Ishikawa (cell line): ENCODE measurements around the gene NOP53.
A peak's percentile ranks its signal among the peaks of the same experiment; 100 is the strongest.

Experiments
- CEBPB ChIP-seq: IDR thresholded peaks from 2 replicates; pipeline ENCODE4 v1.6.1; 2012
- CREB1 ChIP-seq: IDR thresholded peaks from 2 replicates; pipeline ENCODE4 v1.6.1; 2012; ENCODE audit warnings: low read depth
- EGR1 ChIP-seq: IDR thresholded peaks from 2 replicates; pipeline ENCODE4 v1.6.1; 2012
- EP300 ChIP-seq: IDR thresholded peaks from 2 replicates; pipeline ENCODE4 v1.6.1; 2012; ENCODE audit warnings: borderline replicate concordance
- FOXM1 ChIP-seq: IDR thresholded peaks from 2 replicates; pipeline ENCODE4 v1.6.1; 2012; ENCODE audit warnings: low read depth, borderline replicate concordance
- MAX ChIP-seq: IDR thresholded peaks from 2 replicates; pipeline ENCODE4 v1.6.1; 2012
- NFIC ChIP-seq: IDR thresholded peaks from 2 replicates; pipeline ENCODE4 v1.6.1; 2012
- RAD21 ChIP-seq: IDR thresholded peaks from 2 replicates; pipeline ENCODE4 v1.6.1; 2012; ENCODE audit warnings: low read depth
- REST ChIP-seq: IDR thresholded peaks from 2 replicates; pipeline ENCODE4 v1.6.1; 2012; ENCODE audit warnings: low read depth, mild to moderate bottlenecking
- TAF1 ChIP-seq: IDR thresholded peaks from 2 replicates; pipeline ENCODE4 v1.6.1; 2012; ENCODE audit warnings: low read depth, mild to moderate bottlenecking
- TCF12 ChIP-seq: IDR thresholded peaks from 2 replicates; pipeline ENCODE4 v1.6.1; 2012; ENCODE audit warnings: low read depth
- TEAD4 ChIP-seq: IDR thresholded peaks from 2 replicates; pipeline ENCODE4 v1.6.1; 2012
- USF1 ChIP-seq: IDR thresholded peaks from 2 replicates; pipeline ENCODE4 v1.6.1; 2012
- YY1 ChIP-seq: IDR thresholded peaks from 2 replicates; pipeline ENCODE4 v1.6.1; 2012; ENCODE audit warnings: low read depth
- ZBTB7A ChIP-seq: IDR thresholded peaks from 2 replicates; pipeline ENCODE4 v1.6.1; 2012; ENCODE audit warnings: low read depth

NOP53 gene

GRCh38 chr19:47761566-47761965 is 16.2 kb downstream of the NOP53 start:
- TF ChIP-seq RAD21 (no peak), EP300 (no peak), ZBTB7A (no peak), CEBPB (no peak), FOXM1 (no peak), TEAD4 (no peak), NFIC (no peak), USF1 (no peak), EGR1 (no peak), YY1 (no peak), MAX (no peak), CREB1 (no peak), TAF1 (no peak), TCF12 (no peak), REST (no peak)

GRCh38 chr19:47762151-47762550 is 16.8 kb downstream of the NOP53 start:
- no peak for TF ChIP-seq MAX
- TF ChIP-seq TEAD4: no peak
- no peak for TF ChIP-seq EGR1

- TF ChIP-seq TEAD4 (no peak), EGR1 (no peak), ZBTB7A (no peak), REST (no peak), CREB1 (no peak), EP300 (no peak), NFIC (no peak), RAD21 (no peak), TCF12 (no peak), YY1 (no peak), USF1 (no peak), CEBPB (no peak), FOXM1 (no peak), TAF1 (no peak), MAX (no peak)
These were observed 17.4 kb downstream of the NOP53 start for GRCh38 chr19:47762615-47763308.

- no peak for TF ChIP-seq EP300
- peak; percentile 37; the same call in 1 of the 2 replicates for TF ChIP-seq RAD21
These were observed 20.4 kb downstream of the NOP53 start for GRCh38 chr19:47765523-47766358.

- TF ChIP-seq ZBTB7A: no peak
- no peak for TF ChIP-seq TAF1
- TF ChIP-seq YY1: no peak
- TF ChIP-seq USF1: no peak
- TF ChIP-seq EGR1: no peak
These were observed 20.9 kb downstream of the NOP53 start for GRCh38 chr19:47766359-47766620.
